Breast epithelium (tissue), 3 donors: ENCODE measurements around the gene TIGIT.

ENCODE experiments used
- POLR2A ChIP-seq: fragments of 450-650 bp; IDR thresholded peaks from one replicate; pipeline ENCODE4 v1.6.1; 2016; ENCODE audit warnings: antibody characterized with exemption, mild to moderate bottlenecking, moderate library complexity
- TF ChIP-seq, protein P1 (sequence below), 3 donors: fragments of 450-650 bp; IDR thresholded peaks; one replicate each; pipeline ENCODE4 v1.5.1; 2016 to 2017; ENCODE audit warnings: antibody characterized with exemption in 3 of 3, mild to moderate bottlenecking in 3 of 3, moderate library complexity in 3 of 3

DNA sequence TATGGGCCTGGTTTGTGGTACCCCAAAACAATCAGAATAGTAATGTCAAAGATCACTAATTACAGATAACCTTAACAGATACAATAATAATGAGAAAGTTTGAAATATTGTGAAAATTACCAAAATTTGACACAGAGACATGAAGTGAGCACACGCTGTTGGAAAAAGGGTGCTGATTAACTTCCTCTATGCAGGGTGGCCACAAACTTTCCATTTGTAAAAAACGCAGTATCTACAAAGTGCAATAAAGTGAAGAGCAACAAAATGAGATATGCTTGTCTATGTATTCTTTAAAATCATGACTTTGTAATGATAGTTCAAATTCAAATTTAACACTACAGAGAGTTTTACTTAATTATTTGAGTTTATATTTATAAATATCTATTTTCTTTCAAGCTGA lies 7.6 kb upstream of the TIGIT start:
- TF ChIP-seq, protein P1, sequence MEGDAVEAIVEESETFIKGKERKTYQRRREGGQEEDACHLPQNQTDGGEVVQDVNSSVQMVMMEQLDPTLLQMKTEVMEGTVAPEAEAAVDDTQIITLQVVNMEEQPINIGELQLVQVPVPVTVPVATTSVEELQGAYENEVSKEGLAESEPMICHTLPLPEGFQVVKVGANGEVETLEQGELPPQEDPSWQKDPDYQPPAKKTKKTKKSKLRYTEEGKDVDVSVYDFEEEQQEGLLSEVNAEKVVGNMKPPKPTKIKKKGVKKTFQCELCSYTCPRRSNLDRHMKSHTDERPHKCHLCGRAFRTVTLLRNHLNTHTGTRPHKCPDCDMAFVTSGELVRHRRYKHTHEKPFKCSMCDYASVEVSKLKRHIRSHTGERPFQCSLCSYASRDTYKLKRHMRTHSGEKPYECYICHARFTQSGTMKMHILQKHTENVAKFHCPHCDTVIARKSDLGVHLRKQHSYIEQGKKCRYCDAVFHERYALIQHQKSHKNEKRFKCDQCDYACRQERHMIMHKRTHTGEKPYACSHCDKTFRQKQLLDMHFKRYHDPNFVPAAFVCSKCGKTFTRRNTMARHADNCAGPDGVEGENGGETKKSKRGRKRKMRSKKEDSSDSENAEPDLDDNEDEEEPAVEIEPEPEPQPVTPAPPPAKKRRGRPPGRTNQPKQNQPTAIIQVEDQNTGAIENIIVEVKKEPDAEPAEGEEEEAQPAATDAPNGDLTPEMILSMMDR (IDR thresholded peaks at IDR 0.05), result no peak
- TF ChIP-seq POLR2A, result no peak
